HG03432 (cell line): ENCODE measurements around the gene CMTM8.
"Not testable (repeated sequence)": the region's sequence is repeated elsewhere in the genome, so short reads cannot be mapped to it uniquely, and the experiment has no call there.

ENCODE experiments used
- ATAC-seq: cut with Tn5 transposase; IDR thresholded peaks from one replicate; pipeline ENCODE4 v1.9.1; 2021; ENCODE audit warnings: mild to moderate bottlenecking, moderate library complexity; ENCODE audit not compliant: unreplicated experiment

The CMTM8 gene

DNA sequence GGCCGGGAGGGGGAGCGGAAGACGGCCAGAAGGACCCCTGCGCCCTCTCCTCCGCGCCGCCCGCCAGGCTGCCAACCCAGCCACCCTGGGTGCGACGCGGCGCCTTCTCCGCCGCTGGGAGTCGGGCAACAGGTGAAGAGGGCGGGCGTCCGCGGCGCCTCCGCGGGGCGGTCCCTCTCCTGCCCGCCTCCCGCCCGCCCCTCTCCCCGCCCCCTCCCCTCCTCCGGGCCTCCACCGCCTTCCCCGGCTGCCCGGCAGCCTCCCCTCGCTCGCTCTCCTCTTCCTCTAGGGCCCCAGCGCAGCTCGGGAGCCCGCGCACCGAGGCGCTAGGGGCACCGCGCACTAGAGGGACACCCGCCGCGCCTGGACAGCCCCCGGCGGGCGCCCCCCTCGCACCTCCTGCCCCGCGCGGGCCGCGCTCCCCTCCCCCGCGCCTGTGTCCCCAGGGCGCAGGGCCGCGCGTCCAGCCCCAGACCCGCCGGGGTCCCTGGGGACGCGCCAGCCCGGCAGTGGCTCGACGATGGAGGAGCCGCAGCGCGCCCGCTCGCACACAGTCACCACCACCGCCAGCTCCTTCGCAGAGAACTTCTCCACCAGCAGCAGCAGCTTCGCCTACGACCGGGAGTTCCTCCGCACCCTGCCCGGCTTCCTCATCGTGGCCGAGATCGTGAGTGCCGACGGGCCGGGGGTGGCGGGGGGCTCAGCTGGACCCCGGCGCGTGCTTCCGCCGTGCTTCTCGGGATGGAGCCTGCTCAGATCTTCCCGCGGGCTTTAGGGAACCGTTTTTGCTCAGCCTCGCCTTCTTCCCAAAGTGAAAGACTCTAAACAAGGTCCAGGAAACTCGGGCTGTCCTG lies at the start of gene CMTM8:
TSS of gene CMTM8 (plus strand) at position 228 of the 854 bp plus-strand sequence. CDS start at position 521, 293 bp downstream.
- peak; percentile 70 for ATAC-seq

- ATAC-seq: no peak
Observed at GRCh38 chr3:32189693-32190092, 48.8 kb upstream of the CMTM8 start.

DNA sequence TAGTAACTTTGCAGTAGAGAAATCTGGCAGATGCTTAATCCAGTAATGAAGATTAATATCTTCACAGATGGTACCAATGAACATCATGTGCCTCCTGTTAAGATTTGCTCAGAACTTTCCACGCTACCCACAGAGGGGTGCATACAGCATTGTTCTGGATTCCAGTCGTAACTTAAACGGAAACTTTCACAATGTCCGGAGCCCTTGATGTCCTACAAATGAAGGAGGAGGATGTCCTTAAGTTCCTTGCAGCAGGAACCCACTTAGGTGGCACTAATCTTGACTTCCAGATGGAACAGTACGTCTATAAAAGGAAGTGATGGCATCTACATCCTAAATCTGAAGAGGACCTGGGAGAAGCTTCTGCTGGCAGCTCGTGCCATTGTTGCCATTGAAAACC lies 47.9 kb upstream of the CMTM8 start:
- ATAC-seq: not testable (repeated sequence)

- no peak for ATAC-seq
Observed at GRCh38 chr3:32193101-32193500, 45.4 kb upstream of the CMTM8 start.

GRCh38 chr3:32194653-32195052 lies 43.8 kb upstream of the CMTM8 start:
- ATAC-seq: no peak

GRCh38 chr3:32195995-32196540 lies 42.4 kb upstream of the CMTM8 start:
- ATAC-seq: no peak

- no peak for ATAC-seq
Observed at GRCh38 chr3:32197991-32198390, 40.5 kb upstream of the CMTM8 start.

DNA sequence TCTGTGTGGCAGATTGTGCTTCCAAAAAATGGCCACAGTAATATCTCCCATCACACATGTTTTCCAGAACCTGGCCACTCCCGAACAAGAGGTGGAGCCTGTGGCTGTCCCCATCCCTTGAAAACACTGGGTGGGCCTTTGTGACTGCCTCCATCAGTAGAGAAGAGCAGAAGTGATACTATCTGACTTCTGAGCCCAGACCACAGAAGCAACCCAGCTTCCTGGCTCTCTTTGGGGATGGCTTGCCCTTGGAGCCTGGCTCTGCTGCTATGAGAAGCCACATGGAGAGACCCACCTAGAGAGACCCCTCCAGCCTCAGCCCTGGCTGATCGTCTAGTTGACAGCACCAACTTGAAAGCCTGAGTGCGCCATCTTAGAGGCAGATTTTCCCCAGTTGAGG lies 39.8 kb upstream of the CMTM8 start:
- ATAC-seq: no peak

GRCh38 chr3:32200490-32200889 lies 38.0 kb upstream of the CMTM8 start:
- ATAC-seq: no peak

DNA sequence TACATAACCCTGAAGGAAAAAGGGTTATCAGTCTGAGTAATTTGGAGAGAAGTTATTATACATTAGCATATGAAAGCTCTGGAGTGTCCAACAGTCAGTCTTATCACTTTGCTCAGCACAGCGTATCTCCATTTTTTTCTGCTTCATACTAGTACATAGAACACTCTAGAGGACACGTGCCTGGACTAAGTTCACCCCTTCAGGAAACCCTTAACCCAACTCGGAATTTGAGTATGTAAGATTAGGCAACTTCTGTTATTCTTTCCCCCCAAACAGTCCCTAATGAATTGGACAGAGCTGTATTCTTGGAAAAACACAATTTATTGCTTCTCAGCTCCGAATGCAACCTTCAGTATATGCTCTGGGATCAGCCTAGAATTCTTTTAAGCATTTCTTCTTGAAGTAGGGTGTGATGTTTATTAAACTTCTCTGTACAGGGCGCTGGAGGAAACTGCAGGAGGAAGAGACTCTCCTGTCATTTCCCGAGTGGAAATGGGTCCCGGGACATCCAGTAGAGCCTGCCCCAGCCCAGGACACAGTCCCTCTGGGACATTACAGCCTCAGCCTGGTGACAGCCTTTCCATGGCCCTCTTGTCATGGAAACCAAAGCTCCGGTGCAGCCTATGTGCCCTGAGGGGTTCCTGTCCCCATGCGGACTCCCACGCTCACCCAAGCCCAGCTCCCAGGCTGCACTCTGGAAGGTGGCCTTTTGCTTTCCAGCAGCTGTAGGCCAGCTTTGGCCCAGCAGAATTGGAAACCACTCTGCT lies 37.3 kb upstream of the CMTM8 start:
- no peak for ATAC-seq

- no peak for ATAC-seq
Observed at GRCh38 chr3:32202496-32202895, 36.0 kb upstream of the CMTM8 start.

DNA sequence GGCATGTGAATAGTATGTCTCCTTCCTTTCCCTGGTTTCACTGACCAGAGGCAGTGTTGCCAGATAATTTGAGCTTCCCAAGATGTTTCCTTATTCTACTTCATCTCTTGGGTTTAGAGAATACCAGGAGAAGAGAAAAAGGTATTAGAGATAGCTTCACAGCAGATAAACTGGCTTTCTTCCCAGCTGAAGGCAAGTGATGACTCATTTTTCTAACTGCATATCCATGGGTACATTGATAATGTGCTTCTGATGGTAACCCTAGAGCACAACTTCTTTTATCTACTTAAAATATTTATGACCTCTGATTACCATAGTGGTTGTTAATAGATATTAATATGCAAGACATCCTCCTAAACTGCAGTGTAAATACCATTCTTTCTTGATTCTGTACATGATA lies 34.6 kb upstream of the CMTM8 start:
- ATAC-seq: no peak

DNA sequence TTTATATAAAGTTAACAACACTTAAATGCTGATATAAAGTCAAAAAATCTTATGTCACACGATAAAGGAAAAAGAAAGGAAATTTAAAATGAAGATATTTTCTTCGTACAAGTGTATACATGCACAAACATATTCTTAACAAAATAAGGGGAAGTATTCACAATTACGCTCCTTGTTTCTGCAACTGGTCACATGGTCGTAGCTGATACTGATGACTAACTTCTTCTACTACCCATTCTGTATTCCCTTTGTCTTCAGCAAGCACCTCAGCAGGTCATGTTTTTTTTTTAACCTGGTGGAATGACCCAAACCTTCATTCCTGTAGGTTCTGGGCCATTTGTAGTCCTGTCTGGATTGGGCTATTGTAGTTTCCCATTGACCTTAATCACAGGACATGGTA lies 30.0 kb upstream of the CMTM8 start:
- ATAC-seq: no peak

DNA sequence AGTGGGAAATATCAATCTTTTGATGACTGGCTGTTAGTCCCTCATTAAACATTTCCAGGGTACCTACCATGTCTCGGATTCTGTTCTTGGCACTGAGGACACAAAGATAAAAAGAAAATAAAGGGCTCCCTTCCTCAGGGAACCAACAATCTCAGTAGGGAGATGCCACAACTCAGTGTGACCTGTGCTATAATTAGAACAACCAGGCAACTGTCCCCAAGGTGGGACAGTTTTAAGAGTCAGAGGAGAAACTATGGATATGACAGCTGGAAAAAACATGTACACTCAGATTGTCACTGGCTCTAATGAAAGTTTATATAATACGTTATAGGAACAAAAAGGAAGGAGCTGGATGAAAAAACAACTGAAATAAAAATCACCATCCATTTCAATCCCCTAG lies 23.3 kb upstream of the CMTM8 start:
- ATAC-seq: no peak

DNA sequence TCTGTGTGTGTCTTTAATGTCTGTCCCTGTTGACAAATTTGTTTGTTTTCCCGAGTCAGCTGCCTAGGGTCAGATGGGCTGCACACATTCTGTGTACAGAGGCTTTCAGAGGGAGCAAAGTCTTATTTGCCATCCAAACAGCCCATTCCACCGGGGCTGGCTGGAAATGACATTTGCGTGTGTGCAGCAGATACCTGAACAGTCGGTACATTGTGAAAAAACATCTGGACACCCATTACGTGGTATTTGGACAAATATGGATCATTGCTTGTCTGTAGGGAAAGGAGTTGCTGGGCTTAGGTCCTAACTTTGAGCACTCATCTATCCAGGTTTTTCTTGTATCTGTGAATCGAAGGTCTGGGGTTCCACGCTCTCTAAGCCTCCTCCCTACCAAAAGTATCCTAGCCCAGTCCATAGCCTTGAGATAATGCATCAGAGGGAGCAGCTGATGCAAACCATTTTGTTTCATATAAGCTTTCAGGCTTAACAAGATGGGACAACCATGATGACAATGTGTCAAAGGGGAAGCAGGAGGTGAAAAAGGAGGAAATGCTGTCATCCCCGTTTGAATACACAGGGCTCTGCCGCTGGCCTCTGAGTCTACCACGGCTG lies 22.2 kb upstream of the CMTM8 start:
- ATAC-seq: no peak

DNA sequence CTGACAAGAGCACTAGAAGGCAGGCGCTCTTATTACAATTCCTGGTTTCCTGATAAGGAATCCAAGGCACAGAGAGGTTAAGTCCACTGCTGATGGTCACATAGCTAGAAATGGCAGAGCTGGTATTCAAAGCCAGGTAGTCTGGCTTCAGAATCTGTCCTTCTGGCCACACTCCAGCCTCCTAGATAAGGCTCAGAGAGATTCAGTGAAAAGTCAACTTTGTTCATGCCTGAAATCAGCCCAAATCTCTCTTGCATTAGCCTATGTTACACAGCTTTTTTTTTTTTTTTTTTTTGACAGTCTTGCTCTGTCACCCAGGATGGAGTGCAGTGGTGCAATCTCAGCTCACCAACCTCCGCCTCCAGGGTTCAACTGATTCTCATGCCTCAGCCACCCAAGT lies 21.1 kb upstream of the CMTM8 start:
- no peak for ATAC-seq

GRCh38 chr3:32219537-32219936 lies 18.9 kb upstream of the CMTM8 start:
- ATAC-seq: no peak

DNA sequence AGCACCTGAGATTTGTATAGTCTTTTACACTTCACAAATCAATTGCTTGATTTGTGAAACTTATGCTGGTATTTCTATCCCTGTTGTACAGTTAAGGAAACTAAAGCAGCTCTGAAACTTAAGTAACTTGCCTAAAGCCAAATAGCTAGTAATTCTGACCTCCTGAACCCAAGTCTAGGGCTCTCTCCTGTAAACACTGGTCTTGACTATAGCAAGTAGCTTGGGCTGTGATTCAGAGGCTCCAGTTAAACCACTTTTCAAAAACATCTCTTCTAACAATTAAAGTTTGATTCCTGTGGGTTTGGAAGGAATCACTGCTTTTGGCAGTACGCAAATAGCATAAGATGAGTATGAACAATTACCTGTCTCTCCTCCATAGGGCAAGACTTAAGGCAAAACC lies 18.5 kb upstream of the CMTM8 start:
- no peak for ATAC-seq

DNA sequence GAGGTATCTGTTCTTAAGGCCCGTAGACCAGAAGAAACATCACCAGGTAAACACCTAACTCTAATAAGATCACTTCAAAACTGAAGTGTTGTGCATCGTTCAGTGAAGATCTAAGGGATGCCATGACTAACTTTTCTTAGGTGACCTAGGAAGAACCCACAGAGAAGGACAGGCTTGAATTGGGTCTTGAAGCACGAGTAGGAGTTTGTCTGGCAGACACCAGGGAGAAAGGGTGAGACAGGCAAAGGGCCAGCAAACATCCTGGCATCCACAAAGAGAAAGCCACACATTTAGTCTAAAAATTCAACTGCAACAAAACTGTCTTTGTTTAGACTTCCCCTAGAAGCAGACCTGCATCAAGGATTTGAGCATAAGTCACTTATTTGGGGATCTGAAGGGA lies 15.5 kb upstream of the CMTM8 start:
- ATAC-seq: no peak

- no peak for ATAC-seq
Observed at GRCh38 chr3:32224016-32224516, 14.4 kb upstream of the CMTM8 start.

GRCh38 chr3:32226875-32227500 lies 11.5 kb upstream of the CMTM8 start:
- ATAC-seq: no peak
